ENCODE data around the gene SPRED2.

SPRED2 gene

GRCh38 chr2:65294136-65294535, 138.3 kb downstream of the SPRED2 start:
- no peak for ATAC-seq
- TF ChIP-seq ZNF8 (CRISPR knock-in tag; IDR thresholded peaks at IDR 0.05): no peak
- TF ChIP-seq TOX (CRISPR knock-in tag; IDR thresholded peaks at IDR 0.05; ENCODE audit: borderline replicate concordance): no peak
- TF ChIP-seq, protein P1, sequence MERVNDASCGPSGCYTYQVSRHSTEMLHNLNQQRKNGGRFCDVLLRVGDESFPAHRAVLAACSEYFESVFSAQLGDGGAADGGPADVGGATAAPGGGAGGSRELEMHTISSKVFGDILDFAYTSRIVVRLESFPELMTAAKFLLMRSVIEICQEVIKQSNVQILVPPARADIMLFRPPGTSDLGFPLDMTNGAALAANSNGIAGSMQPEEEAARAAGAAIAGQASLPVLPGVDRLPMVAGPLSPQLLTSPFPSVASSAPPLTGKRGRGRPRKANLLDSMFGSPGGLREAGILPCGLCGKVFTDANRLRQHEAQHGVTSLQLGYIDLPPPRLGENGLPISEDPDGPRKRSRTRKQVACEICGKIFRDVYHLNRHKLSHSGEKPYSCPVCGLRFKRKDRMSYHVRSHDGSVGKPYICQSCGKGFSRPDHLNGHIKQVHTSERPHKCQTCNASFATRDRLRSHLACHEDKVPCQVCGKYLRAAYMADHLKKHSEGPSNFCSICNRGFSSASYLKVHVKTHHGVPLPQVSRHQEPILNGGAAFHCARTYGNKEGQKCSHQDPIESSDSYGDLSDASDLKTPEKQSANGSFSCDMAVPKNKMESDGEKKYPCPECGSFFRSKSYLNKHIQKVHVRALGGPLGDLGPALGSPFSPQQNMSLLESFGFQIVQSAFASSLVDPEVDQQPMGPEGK (CRISPR knock-in tag; IDR thresholded peaks at IDR 0.05; ENCODE audit: borderline replicate concordance): no peak
- TF ChIP-seq ZC3H10 (CRISPR knock-in tag; IDR thresholded peaks at IDR 0.05): no peak
- TF ChIP-seq CREB5 (CRISPR knock-in tag; IDR thresholded peaks at IDR 0.05; ENCODE audit: low read depth): no peak
- no peak for TF ChIP-seq ZFP3 (CRISPR knock-in tag; IDR thresholded peaks at IDR 0.05)
- no peak for TF ChIP-seq ZNF70 (CRISPR knock-in tag; IDR thresholded peaks at IDR 0.05)
- TF ChIP-seq ZNF565 (CRISPR knock-in tag; conservative IDR thresholded peaks at IDR 0.05; ENCODE audit: low read depth): no peak
- no peak for TF ChIP-seq ISL1 (CRISPR knock-in tag; IDR thresholded peaks at IDR 0.05)
- TF ChIP-seq, protein P2, sequence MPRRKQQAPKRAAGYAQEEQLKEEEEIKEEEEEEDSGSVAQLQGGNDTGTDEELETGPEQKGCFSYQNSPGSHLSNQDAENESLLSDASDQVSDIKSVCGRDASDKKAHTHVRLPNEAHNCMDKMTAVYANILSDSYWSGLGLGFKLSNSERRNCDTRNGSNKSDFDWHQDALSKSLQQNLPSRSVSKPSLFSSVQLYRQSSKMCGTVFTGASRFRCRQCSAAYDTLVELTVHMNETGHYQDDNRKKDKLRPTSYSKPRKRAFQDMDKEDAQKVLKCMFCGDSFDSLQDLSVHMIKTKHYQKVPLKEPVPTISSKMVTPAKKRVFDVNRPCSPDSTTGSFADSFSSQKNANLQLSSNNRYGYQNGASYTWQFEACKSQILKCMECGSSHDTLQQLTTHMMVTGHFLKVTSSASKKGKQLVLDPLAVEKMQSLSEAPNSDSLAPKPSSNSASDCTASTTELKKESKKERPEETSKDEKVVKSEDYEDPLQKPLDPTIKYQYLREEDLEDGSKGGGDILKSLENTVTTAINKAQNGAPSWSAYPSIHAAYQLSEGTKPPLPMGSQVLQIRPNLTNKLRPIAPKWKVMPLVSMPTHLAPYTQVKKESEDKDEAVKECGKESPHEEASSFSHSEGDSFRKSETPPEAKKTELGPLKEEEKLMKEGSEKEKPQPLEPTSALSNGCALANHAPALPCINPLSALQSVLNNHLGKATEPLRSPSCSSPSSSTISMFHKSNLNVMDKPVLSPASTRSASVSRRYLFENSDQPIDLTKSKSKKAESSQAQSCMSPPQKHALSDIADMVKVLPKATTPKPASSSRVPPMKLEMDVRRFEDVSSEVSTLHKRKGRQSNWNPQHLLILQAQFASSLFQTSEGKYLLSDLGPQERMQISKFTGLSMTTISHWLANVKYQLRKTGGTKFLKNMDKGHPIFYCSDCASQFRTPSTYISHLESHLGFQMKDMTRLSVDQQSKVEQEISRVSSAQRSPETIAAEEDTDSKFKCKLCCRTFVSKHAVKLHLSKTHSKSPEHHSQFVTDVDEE (CRISPR knock-in tag; IDR thresholded peaks at IDR 0.05): no peak
- no peak for TF ChIP-seq POU6F1 (CRISPR knock-in tag; IDR thresholded peaks at IDR 0.05; ENCODE audit: borderline replicate concordance, low read depth)
- no peak for TF ChIP-seq ZFP30 (CRISPR knock-in tag; IDR thresholded peaks at IDR 0.05)
- TF ChIP-seq ARNTL (CRISPR knock-in tag; IDR thresholded peaks at IDR 0.05; ENCODE audit: borderline replicate concordance, low read depth): no peak
- no peak for TF ChIP-seq TCF4 (CRISPR knock-in tag; IDR thresholded peaks at IDR 0.05; ENCODE audit: borderline replicate concordance)
- TF ChIP-seq, protein P3, sequence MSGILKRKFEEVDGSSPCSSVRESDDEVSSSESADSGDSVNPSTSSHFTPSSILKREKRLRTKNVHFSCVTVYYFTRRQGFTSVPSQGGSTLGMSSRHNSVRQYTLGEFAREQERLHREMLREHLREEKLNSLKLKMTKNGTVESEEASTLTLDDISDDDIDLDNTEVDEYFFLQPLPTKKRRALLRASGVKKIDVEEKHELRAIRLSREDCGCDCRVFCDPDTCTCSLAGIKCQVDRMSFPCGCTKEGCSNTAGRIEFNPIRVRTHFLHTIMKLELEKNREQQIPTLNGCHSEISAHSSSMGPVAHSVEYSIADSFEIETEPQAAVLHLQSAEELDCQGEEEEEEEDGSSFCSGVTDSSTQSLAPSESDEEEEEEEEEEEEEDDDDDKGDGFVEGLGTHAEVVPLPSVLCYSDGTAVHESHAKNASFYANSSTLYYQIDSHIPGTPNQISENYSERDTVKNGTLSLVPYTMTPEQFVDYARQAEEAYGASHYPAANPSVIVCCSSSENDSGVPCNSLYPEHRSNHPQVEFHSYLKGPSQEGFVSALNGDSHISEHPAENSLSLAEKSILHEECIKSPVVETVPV (CRISPR knock-in tag; IDR thresholded peaks at IDR 0.05): no peak

GRCh38 chr2:65293376-65293775, 139.0 kb downstream of the SPRED2 start:
- ATAC-seq: no peak
- TF ChIP-seq ZNF8 (CRISPR knock-in tag; IDR thresholded peaks at IDR 0.05) (no peak), ARNTL (CRISPR knock-in tag; IDR thresholded peaks at IDR 0.05; ENCODE audit: borderline replicate concordance, low read depth) (no peak), BACH2 (CRISPR knock-in tag; IDR thresholded peaks at IDR 0.05; ENCODE audit: borderline replicate concordance) (no peak), ZFP30 (CRISPR knock-in tag; IDR thresholded peaks at IDR 0.05) (no peak), CREB5 (CRISPR knock-in tag; IDR thresholded peaks at IDR 0.05; ENCODE audit: low read depth) (no peak), POU6F1 (CRISPR knock-in tag; IDR thresholded peaks at IDR 0.05; ENCODE audit: borderline replicate concordance, low read depth) (no peak), ZFP3 (CRISPR knock-in tag; IDR thresholded peaks at IDR 0.05) (no peak), PPARA (CRISPR knock-in tag; IDR thresholded peaks at IDR 0.05; ENCODE audit: borderline replicate concordance) (no peak), TOX (CRISPR knock-in tag; IDR thresholded peaks at IDR 0.05; ENCODE audit: borderline replicate concordance) (no peak), ZC3H10 (CRISPR knock-in tag; IDR thresholded peaks at IDR 0.05) (no peak), SNAI2 (CRISPR knock-in tag; IDR thresholded peaks at IDR 0.05) (no peak), ZNF70 (CRISPR knock-in tag; IDR thresholded peaks at IDR 0.05) (no peak), ISL1 (CRISPR knock-in tag; IDR thresholded peaks at IDR 0.05) (no peak)
- TF ChIP-seq, protein P3 (CRISPR knock-in tag; IDR thresholded peaks at IDR 0.05): no peak
- TF ChIP-seq, protein P2 (CRISPR knock-in tag; IDR thresholded peaks at IDR 0.05): no peak

Data from SK-N-SH treated with all-trans-retinoic acid at 6 μM for 48 hours (cell line).